IPS-18a (cell line): Measurements from ENCODE around the gene NTNG1.

Experiments
- H3K27ac ChIP-seq: one replicate; pipeline ENCODE4 v1.5.1; 2013; ENCODE audit warnings: low read length
- H3K27me3 ChIP-seq: one replicate; pipeline ENCODE4 v1.6.1; 2013; ENCODE audit warnings: mild to moderate bottlenecking, low read length; ENCODE audit not compliant: control insufficient read depth, insufficient read depth
- H3K36me3 ChIP-seq: one replicate; pipeline ENCODE4 v1.6.1; 2013; ENCODE audit warnings: low read depth, low read length; ENCODE audit not compliant: control insufficient read depth
- H3K4me1 ChIP-seq: one replicate; pipeline ENCODE4 v1.6.1; 2013; ENCODE audit warnings: low read depth, low read length; ENCODE audit not compliant: control insufficient read depth
- H3K4me3 ChIP-seq: one replicate; pipeline ENCODE4 v1.5.1; 2013; ENCODE audit warnings: low read length
- H3K9ac ChIP-seq: one replicate; pipeline ENCODE4 v1.6.1; 2013; ENCODE audit warnings: mild to moderate bottlenecking, low read length, moderate library complexity
- H3K9me3 ChIP-seq: one replicate; pipeline ENCODE4 v1.6.1; 2013; ENCODE audit warnings: low read depth, low read length; ENCODE audit not compliant: control insufficient read depth

The NTNG1 gene

DNA sequence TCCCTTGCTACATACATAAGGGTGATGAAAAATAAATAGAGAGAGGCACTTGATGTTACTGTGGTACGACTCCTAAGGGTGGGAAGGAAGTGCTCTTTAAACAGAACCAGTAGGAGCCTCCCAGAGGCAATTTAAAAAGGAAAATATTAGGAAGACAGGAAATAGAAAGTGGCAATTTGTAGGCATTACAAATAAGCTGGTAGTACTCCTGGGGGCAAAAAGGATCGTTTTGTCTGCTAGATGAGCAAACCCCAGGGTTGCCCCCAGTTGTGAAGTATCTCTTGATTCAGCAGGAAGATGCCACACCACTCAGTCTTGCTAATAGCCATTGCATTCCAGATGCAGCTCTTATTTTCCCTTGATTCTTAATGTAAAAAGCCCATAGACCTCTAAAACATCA lies 303.0 kb downstream of the NTNG1 start:
- H3K4me1 ChIP-seq, result no peaks in the 10 kb centered on the region
- H3K4me3 ChIP-seq, result no peak overlapping the region
- no peaks in the 10 kb centered on the region for H3K36me3 ChIP-seq
- no peak overlapping the region for H3K27ac ChIP-seq
- no peaks in the 10 kb centered on the region for H3K27me3 ChIP-seq
- H3K9me3 ChIP-seq, result no peaks in the 10 kb centered on the region
- no peak overlapping the region for H3K9ac ChIP-seq

DNA sequence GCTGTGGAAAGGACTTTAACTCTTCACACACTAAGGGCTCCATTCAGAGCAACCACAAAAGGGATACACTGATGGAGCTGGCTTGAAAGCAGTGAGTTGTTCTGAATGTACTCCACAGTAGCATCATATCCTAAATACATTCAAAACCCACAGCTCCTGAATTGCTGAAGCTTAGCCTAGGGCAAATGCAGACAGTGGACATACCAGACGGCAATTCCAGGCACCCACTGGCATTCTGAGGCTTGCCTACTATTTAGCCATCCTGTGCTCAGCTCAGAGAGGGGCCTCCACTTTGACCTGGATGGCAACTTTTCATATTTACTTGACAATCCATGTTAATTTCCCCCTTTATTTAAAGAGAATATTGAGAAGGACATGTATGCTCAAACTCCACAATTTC lies 303.5 kb downstream of the NTNG1 start:
- no peaks in the 10 kb centered on the region for H3K36me3 ChIP-seq
- peaks cover 4% of the 10 kb centered on the region for H3K4me1 ChIP-seq
- H3K4me3 ChIP-seq, result no peak overlapping the region
- H3K27ac ChIP-seq, result no peak overlapping the region
- H3K9ac ChIP-seq, result no peak overlapping the region
- no peaks in the 10 kb centered on the region for H3K27me3 ChIP-seq
- no peaks in the 10 kb centered on the region for H3K9me3 ChIP-seq

DNA sequence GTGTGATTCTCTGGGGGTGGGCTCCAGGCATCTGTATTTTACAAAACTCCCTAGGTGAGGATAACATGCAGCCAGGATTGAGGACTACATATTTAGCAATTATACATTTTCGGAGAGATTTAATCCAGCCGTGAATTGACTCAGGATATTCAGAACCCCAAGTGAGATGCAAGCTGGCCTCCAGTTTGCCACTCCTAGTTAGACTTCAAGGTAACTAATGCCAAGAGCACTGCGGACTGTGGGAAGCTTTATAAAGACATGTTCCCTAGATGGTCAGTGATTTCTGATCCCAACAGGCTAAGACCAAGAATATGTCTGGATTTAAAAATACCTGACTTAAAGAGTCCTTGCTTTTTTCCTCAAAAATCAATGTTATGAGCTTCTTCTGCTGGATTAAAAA lies 308.5 kb downstream of the NTNG1 start:
- Histone ChIP-seq H3K9ac (no peak overlapping the region), H3K27me3 (no peaks in the 10 kb centered on the region), H3K9me3 (no peaks in the 10 kb centered on the region), H3K4me3 (no peak overlapping the region), H3K36me3 (no peaks in the 10 kb centered on the region), H3K4me1 (peaks cover 7% of the 10 kb centered on the region), H3K27ac (no peak overlapping the region)

DNA sequence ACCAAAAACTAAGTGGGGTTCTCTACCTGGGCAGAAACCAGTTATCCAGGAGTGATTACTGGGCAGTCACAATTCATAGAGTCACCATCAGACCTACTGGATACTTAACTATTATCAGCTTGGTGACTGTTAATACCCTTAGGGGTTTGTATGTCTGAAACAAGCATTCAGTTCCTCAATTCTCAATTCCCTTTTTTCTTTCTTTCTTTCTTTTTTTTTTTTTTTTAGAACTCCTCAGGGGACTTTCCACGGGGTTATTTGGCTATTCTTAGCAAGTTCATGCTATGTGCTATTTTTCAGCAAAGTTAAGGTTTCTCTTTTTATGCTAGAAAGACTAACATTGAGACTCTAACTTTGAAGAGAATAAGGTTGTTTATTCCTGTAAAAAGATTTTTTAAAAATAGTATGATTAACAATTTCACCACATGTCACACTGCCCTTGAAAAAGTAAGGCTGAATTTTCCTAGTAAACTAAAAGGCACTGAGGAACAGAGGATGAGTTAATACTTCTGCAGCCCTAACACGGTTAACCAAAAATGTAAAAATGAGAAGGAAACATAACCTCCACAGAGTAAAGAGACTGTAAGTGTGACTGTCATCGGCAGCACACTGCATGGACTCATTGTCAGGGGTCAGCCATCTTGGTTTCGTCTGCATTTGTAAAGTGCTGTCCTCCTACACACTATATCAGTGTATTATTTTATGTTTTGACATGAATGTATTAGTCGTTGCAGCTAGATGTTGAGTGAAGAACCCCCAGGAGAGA lies 310.2 kb downstream of the NTNG1 start:
- H3K36me3 ChIP-seq, result no peaks in the 10 kb centered on the region
- H3K9me3 ChIP-seq, result no peaks in the 10 kb centered on the region
- H3K4me1 ChIP-seq, result peaks cover 7% of the 10 kb centered on the region
- no peaks in the 10 kb centered on the region for H3K27me3 ChIP-seq
- no peak overlapping the region for H3K27ac ChIP-seq
- no peak overlapping the region for H3K4me3 ChIP-seq
- H3K9ac ChIP-seq, result no peak overlapping the region

DNA sequence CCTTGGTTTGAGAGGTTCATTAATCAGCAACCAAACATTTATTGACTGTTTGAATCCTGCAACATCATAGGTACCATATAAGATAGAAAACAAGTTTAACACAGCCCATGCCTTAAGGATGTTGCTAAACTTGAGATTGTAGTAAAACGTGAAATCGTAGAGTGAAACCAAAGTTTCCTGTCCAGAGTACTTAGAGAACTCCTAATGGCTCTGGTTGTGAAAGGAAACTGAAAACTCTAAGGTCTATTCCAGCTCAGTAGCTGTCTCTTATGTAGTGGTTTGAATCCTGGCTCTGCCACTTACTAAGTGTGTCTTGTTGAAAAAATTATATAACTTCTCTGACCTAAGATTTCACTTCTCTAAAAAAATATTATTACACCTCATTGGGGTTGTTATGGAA lies 310.9 kb downstream of the NTNG1 start:
- H3K27me3 ChIP-seq, result no peaks in the 10 kb centered on the region
- peaks cover 7% of the 10 kb centered on the region for H3K4me1 ChIP-seq
- H3K36me3 ChIP-seq, result no peaks in the 10 kb centered on the region
- H3K4me3 ChIP-seq, result no peak overlapping the region
- H3K27ac ChIP-seq, result no peak overlapping the region
- no peak overlapping the region for H3K9ac ChIP-seq
- H3K9me3 ChIP-seq, result no peaks in the 10 kb centered on the region

DNA sequence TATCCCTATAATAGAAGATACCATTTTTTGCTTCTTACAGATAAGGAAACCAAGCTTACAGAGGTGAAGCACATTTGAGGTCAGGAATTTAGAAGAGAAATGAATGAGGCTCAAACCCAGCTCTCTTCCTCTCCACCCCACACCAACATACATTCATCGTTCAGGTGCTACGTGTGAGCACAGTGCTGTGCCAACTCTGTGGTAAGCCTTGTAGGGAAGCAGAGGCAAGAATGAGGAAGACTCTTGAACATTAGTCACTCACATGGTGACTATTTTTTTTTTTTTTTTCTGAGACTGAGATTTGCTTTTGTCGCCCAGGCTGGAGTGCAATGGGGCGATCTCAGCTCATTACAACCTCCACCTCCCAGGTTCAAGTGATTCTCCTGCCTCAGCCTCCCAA lies 314.0 kb downstream of the NTNG1 start:
- H3K27ac ChIP-seq, result no peak overlapping the region
- no peaks in the 10 kb centered on the region for H3K36me3 ChIP-seq
- H3K9ac ChIP-seq, result no peak overlapping the region
- H3K4me3 ChIP-seq, result no peak overlapping the region
- no peaks in the 10 kb centered on the region for H3K4me1 ChIP-seq
- H3K27me3 ChIP-seq, result no peaks in the 10 kb centered on the region
- H3K9me3 ChIP-seq, result no peaks in the 10 kb centered on the region

DNA sequence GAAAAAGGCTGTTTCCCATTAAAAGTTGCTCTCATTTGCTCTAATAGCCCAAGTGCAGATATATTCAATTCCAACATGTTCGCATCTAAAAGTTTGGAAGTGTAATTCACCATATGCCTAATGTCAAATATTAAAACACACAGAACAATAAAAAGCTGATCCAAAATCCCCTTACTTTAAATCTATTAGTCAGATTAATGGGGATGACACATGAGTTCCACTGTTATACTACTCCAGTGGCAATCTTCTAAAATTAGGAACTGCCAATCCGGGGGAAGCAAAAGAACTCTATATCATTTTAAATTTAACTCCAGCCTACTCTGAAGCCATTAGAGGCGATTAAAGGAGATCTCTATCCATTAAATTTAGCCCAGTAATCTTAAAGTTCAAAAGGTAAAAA lies 317.1 kb downstream of the NTNG1 start:
- no peaks in the 10 kb centered on the region for H3K4me1 ChIP-seq
- no peaks in the 10 kb centered on the region for H3K27me3 ChIP-seq
- H3K9ac ChIP-seq, result no peak overlapping the region
- no peak overlapping the region for H3K27ac ChIP-seq
- H3K36me3 ChIP-seq, result no peaks in the 10 kb centered on the region
- no peaks in the 10 kb centered on the region for H3K9me3 ChIP-seq
- H3K4me3 ChIP-seq, result no peak overlapping the region

DNA sequence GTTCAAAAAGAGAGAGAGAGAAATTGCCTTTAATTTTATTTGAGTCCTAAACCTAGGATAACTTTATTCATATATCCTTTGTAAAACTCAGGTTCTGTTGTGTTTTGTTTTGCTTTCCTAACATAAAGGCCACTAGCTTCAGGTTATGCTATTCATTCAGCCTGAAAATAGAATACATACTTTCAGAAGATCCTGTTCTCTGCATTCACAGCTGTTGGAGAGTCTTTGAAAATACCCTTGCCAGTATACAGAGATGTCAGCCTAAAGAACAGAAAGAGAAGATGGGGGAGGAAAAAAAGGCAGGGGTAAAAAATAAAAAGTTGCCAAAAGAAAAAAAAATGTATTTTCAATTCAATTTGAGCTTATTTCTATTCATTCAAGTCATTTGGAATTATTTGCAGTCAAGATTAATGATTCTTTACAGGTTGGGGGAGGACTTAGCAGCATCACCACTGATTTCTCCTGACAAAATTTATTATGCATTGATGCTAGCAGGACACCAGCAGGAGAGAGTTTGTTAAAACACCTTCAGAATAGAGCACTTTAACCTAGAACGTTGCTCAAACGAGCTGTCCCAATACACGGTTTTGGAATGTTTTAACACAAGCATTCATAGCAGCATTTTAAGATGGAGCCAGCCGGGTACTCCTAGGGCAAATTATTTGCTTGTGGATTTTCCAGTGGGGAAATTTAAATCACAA lies 318.5 kb downstream of the NTNG1 start:
- Histone ChIP-seq H3K4me1 (no peaks in the 10 kb centered on the region), H3K36me3 (no peaks in the 10 kb centered on the region), H3K27ac (no peak overlapping the region), H3K9ac (no peak overlapping the region), H3K27me3 (no peaks in the 10 kb centered on the region), H3K4me3 (no peak overlapping the region), H3K9me3 (no peaks in the 10 kb centered on the region)

DNA sequence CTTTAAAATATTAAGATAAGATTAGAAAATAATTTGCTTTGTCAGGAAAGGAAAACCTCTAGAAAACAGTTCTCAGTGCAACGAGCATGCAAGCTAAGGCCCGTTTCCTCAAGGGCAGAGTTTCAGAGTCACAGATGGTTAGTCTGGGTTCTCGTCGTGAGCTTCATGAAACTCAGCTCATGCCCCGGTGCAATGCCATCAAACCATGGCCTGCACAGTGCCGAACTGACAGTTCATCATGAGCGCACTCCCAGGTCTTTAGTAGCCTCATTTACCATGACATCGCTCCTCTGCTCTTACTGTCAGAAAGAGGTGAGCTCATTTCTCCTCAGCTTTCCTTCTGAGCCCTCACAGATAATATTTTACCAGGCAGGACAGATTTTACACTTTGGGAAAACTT lies 319.2 kb downstream of the NTNG1 start:
- Histone ChIP-seq H3K4me1 (no peaks in the 10 kb centered on the region), H3K27me3 (no peaks in the 10 kb centered on the region), H3K4me3 (no peak overlapping the region), H3K9me3 (no peaks in the 10 kb centered on the region), H3K27ac (no peak overlapping the region), H3K9ac (no peak overlapping the region), H3K36me3 (no peaks in the 10 kb centered on the region)

DNA sequence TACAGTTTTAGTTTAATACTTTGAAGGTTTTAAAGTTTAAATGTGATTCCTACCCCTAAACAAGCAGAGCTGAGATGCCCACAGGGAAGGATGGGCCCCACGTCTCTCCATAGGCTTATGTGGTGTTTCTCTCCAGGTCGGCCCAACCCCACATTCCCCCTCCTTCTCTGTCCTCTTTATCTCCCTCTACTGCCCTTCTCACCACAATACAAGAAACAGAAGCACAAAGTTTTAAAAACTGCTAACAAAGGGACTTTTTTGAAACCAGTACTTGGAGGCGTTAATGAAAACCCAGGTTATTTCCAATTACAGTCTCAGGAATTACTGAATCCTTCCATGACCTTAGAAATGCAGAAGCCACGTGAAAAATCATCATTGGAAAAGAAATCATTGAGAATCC lies 324.0 kb downstream of the NTNG1 start:
- Histone ChIP-seq H3K9ac (no peak overlapping the region), H3K27me3 (no peaks in the 10 kb centered on the region), H3K4me1 (no peaks in the 10 kb centered on the region), H3K9me3 (no peaks in the 10 kb centered on the region), H3K27ac (no peak overlapping the region), H3K4me3 (no peak overlapping the region), H3K36me3 (no peaks in the 10 kb centered on the region)

DNA sequence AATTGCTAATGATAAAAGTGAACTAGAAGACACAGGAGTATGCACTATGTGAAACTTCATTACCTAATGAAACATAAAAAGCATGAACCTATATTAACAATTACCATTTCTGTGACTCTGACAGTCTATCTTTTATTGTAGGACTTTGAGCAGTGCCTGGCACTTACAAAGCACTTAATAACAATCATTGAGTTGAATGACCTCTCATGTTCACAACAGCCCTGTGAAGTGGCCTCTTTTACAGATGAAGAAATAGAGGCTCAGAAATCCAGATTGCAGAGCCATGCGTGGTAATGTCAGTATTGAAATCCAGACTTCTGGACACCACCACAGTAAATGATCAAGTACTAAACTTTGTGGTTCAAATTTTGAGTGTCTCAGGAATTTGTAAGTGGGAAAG lies 326.4 kb downstream of the NTNG1 start:
- H3K27ac ChIP-seq, result no peak overlapping the region
- no peak overlapping the region for H3K9ac ChIP-seq
- no peaks in the 10 kb centered on the region for H3K9me3 ChIP-seq
- no peaks in the 10 kb centered on the region for H3K4me1 ChIP-seq
- H3K36me3 ChIP-seq, result no peaks in the 10 kb centered on the region
- H3K4me3 ChIP-seq, result no peak overlapping the region
- no peaks in the 10 kb centered on the region for H3K27me3 ChIP-seq

DNA sequence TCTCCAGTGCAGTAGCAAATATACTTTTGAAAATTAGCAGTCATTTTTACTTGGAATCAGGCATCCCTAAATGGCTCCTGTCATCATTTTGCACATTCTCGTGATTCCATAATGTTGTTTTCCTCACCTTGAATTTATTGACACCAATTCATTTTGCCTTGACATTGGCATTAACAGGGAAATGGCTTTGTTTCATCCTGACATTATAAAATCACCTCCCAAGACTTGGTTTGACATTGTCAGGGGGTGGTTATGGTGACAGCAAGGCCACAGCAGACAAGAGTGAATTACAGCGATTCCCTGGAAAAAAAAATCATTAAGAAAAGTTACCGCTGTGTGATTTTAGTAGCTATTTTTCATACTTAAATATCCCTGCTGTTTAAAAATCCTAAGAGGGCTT lies 327.0 kb downstream of the NTNG1 start:
- H3K4me1 ChIP-seq, result no peaks in the 10 kb centered on the region
- no peak overlapping the region for H3K27ac ChIP-seq
- no peaks in the 10 kb centered on the region for H3K9me3 ChIP-seq
- H3K9ac ChIP-seq, result no peak overlapping the region
- H3K27me3 ChIP-seq, result no peaks in the 10 kb centered on the region
- no peaks in the 10 kb centered on the region for H3K36me3 ChIP-seq
- H3K4me3 ChIP-seq, result no peak overlapping the region
